Activated CD4-positive, alpha-beta memory T cell treated with anti-CD3 and anti-CD28 coated beads for 36 hours (primary cell): ENCODE measurements around the gene LAMTOR4. TPM values are rescaled to one million over a fixed set of nuclear protein-coding genes. Genes with fewer than 3 reads are reported as not detected.
"Not testable (repeated sequence)": the region's sequence is repeated elsewhere in the genome, so short reads cannot be mapped to it uniquely, and the experiment has no call there.

ENCODE experiments used
- CTCF ChIA-PET: fragments of 350-600 bp; sonication (Branson Sonifier 250); formaldehyde crosslinking; loops from one replicate; lab custom pipeline; 2021; ENCODE audit warnings: antibody characterized with exemption, inconsistent platforms; lab: Charles Lee
- POLR2A ChIA-PET: fragments of 350-600 bp; sonication (Branson Sonifier 250); formaldehyde crosslinking; loops from one replicate; lab custom pipeline; 2021; ENCODE audit warnings: antibody characterized with exemption; lab: Charles Lee
- DNase-seq: peaks from one replicate; pipeline ENCODE4 v3.0.0-alpha.2; 2020
- H3K27ac Mint-ChIP-seq: one replicate; pipeline ENCODE4 v1.8.0; 2021; ENCODE audit warnings: mixed read lengths
- H3K27me3 Mint-ChIP-seq: one replicate; pipeline ENCODE4 v1.8.0; 2021; ENCODE audit warnings: mixed read lengths
- H3K36me3 Mint-ChIP-seq: one replicate; pipeline ENCODE4 v1.8.0; 2021; ENCODE audit warnings: mixed read lengths
- H3K4me1 Mint-ChIP-seq: one replicate; pipeline ENCODE4 v1.8.0; 2021; ENCODE audit warnings: low read depth, mixed read lengths
- H3K4me3 Mint-ChIP-seq: one replicate; pipeline ENCODE4 v1.8.0; 2021; ENCODE audit warnings: mild to moderate bottlenecking, mixed read lengths
- H3K9me3 Mint-ChIP-seq: one replicate; pipeline ENCODE4 v1.8.0; 2021; ENCODE audit warnings: mixed read lengths
- intact Hi-C: fragments of 100-400 bp; cut with micrococcal nuclease; formaldehyde crosslinking; loops from one replicate; pipeline ENCODE4 v1.15.1; 2023
- microRNA-seq: library from miRNA; unstranded; fragments of <30 nt; microRNA quantifications from one replicate; pipeline ENCODE4 v1.2.0, GENCODE V29; 2022; ENCODE audit warnings: borderline number of aligned reads, borderline microRNAs expressed, borderline replicate concordance
- total RNA-seq, 2 experiments: library from RNA; stranded (reverse); gene quantifications; one replicate each; pipeline ENCODE4 v1.2.3, GENCODE V29; 2021

LAMTOR4 gene
- total RNA-seq, 2 experiments from 2014 or later = 136 to 151 TPM

DNA sequence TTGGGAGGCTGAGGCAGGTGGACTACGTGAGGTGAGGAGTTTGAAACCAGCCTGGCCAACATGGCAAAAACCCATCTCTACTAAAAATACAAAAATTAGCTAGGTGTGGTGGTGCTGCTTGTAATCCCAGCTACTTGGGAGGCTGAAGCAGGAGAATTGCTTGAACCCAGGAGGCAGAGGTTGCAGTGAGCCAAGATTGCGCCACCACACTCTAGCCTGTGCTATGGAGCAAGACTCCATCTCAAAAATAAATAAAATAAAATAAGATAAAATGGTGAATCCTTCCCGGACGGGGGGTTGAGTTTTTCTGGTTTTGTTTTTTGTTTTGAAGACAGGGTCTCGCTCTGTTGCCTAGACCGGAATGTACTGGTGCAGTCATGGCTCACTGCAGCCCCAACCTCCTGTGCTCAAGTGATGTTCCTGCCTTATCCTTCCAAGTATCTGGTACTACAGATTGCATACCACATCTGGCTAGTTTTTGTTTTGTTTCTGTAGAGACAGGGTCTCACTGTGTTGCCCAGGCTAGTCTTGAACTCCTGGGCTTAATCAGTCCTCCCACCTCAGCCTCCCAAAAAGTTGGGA, 43.7 kb downstream of the LAMTOR4 start:
- CTCF ChIA-PET, intact Hi-C loops, H3K4me3 Mint-ChIP-seq, H3K9me3 Mint-ChIP-seq, POLR2A ChIA-PET, H3K27me3 Mint-ChIP-seq, DNase-seq, H3K27ac Mint-ChIP-seq, H3K36me3 Mint-ChIP-seq: not testable (repeated sequence)
- peaks cover 20% of the 10 kb centered on the region for H3K4me1 Mint-ChIP-seq

DNA sequence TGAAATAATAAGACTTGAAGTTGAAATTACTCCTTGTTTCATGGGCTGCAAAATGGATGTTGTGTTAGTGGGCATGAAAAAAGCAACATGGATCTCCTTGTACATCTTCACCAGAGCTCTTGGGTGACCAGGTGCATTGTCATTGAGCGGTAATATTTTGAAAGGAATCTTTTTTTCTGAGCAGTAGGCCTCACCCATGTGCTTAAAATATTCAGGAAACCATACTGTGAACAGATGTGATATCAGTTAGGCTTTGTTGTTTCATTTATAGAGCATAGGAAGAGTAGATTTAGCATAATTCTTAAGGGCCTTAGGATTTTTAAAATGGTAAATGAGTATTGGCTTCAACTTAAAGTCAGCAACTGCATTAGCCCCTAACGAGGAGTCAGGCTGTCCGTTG, 44.3 kb downstream of the LAMTOR4 start:
- CTCF ChIA-PET = no interaction called here
- H3K36me3 Mint-ChIP-seq = no peaks in the 10 kb centered on the region
- H3K9me3 Mint-ChIP-seq = no peaks in the 10 kb centered on the region
- H3K4me1 Mint-ChIP-seq = peaks cover 20% of the 10 kb centered on the region
- H3K27ac Mint-ChIP-seq = no peak overlapping the region
- H3K4me3 Mint-ChIP-seq = no peak overlapping the region
- no peak for DNase-seq
- no peaks in the 10 kb centered on the region for H3K27me3 Mint-ChIP-seq
- intact Hi-C loops = no loop called here
- POLR2A ChIA-PET = no interaction called here

DNA sequence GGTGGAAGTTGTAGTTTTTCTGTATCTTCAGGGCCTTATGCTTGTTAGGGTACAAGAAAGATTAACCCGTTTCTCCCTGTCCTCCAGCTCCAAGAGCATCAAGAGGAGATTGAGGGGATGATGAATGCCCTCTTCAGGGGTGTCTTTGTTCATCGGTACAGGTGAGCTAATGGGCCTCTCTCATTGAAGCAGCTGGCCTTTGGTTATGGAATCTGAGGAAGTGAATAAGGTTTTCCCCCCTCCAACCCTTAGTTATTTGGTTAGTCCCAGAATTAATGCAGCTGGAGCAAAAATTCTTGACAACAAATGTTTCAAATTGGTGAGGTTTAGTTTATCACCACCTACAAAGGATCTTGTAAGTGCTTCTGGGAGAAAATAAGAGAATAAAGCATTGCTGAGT, 46.5 kb downstream of the LAMTOR4 start:
- Mint-ChIP-seq H3K9me3 (no peaks in the 10 kb centered on the region), H3K27ac (no peak overlapping the region), H3K27me3 (no peaks in the 10 kb centered on the region), H3K4me3 (no peak overlapping the region), H3K4me1 (peaks cover 19% of the 10 kb centered on the region), H3K36me3 (no peaks in the 10 kb centered on the region)
- ChIA-PET POLR2A (no interaction called here), CTCF (interaction anchor here (1.2 to 1.7 kb wide), 2 partner anchors 63 to 213 kb away, joined by 5 read pairs; no protein-coding TSS in a partner anchor)
- no peak for DNase-seq
- intact Hi-C loops = no loop called here

DNA sequence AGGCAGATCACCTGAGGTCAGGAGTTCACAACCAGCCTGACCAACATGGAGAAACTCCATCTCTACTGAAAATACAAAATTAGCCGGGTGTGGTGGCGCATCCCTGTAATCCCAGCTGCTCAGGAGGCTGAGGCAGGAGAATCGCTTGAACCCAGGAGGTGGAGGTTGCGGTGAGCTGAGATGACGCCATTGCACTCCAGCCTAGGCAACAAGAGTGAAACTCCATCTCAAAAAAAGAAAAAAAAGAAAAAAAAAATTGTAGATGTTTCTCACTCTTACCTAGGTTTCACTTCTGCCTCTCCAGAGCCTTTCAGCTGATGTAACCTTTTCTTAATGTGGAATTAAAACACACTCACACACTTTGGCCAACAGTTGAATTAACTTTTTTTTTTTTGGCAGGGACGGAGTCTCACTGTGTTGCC, 47.2 kb downstream of the LAMTOR4 start:
- H3K27ac Mint-ChIP-seq, DNase-seq, H3K9me3 Mint-ChIP-seq, intact Hi-C loops, H3K27me3 Mint-ChIP-seq, H3K36me3 Mint-ChIP-seq, H3K4me3 Mint-ChIP-seq, POLR2A ChIA-PET: not testable (repeated sequence)
- peaks cover 17% of the 10 kb centered on the region for H3K4me1 Mint-ChIP-seq
- CTCF ChIA-PET = interaction anchor here (0.6 to 1.7 kb wide), 4 partner anchors 16 to 212 kb away, joined by 3 to 5 read pairs (median 4); no protein-coding TSS in a partner anchor

DNA sequence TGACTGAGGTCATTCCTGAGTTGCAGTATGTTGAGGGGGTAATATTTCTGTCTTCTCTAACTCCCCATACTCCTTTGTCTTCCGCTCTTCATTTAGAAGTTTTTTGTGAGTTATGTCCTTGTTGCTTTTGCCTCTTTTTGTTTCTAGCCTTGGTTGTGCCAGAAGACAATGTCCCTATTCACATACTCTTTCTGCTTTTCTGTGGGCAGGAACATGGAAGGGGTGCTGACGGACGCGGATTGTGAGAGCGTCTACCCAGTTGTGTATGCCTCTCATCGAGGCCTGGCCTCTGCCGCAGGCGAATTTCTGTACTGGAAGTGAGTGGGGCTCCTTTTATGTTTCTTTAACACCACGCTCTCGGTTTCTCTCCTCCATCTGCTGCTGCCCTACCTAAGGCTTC, 49.5 kb downstream of the LAMTOR4 start:
- no peak overlapping the region for H3K27ac Mint-ChIP-seq
- no peaks in the 10 kb centered on the region for H3K9me3 Mint-ChIP-seq
- CTCF ChIA-PET = interaction anchor here (0.7 kb wide), 1 partner anchor 11 kb away, joined by 3 read pairs; no protein-coding TSS in a partner anchor
- POLR2A ChIA-PET = no interaction called here
- H3K36me3 Mint-ChIP-seq = no peaks in the 10 kb centered on the region
- H3K4me1 Mint-ChIP-seq = peaks cover 10% of the 10 kb centered on the region
- intact Hi-C loops = no loop called here
- H3K27me3 Mint-ChIP-seq = no peaks in the 10 kb centered on the region
- no peak for DNase-seq
- H3K4me3 Mint-ChIP-seq = no peak overlapping the region

DNA sequence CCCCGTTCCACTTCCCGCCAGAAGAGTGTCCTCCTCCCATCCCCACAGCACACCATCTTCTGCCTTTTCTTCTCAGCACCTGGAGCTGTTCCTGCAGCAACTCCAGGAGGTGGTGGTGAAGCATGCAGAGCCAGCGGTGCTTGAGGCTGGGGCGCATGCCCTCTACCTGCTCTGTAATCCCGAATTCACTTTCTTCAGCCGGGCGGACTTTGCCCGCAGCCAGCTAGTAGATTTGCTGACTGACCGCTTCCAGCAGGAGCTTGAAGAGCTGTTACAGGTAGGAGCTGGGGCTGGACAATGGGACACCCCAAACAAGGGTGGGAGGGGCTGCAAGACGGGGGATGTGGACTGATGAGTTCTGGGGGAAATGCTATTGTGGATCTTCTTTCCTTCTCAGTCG, 52.0 kb downstream of the LAMTOR4 start:
- no peak overlapping the region for H3K27ac Mint-ChIP-seq
- CTCF ChIA-PET = interaction anchor here (1.0 to 2.4 kb wide), 2 partner anchors 10 to 68 kb away, joined by 5 to 8 read pairs; no protein-coding TSS in a partner anchor
- H3K4me1 Mint-ChIP-seq = peaks cover 15% of the 10 kb centered on the region
- POLR2A ChIA-PET = interaction anchor here (1.0 kb wide), 1 partner anchor 13 kb away, joined by 3 read pairs; no protein-coding TSS in a partner anchor
- H3K9me3 Mint-ChIP-seq = no peaks in the 10 kb centered on the region
- no peaks in the 10 kb centered on the region for H3K36me3 Mint-ChIP-seq
- no peak for DNase-seq
- H3K27me3 Mint-ChIP-seq = no peaks in the 10 kb centered on the region
- H3K4me3 Mint-ChIP-seq = no peak overlapping the region
- intact Hi-C loops = loop anchor here (1.0 kb wide), 1 partner anchor 9 kb away; no protein-coding TSS in a partner anchor

Small RNA genes lying within 50 kb of the gene (microRNA-seq; reads per million reads assigned to microRNA genes)
- gene MIR4658 = not detected

Other genes starting within 250 kb of the LAMTOR4 start
- gene TRIM4, start 229.4 kb upstream of the LAMTOR4 start, total RNA-seq = 10 to 100 TPM; 24.9 to 26.1 TPM
- under 1 TPM; 0.19 to 0.45 TPM for gene GJC3, start 219.3 kb upstream of the LAMTOR4 start, total RNA-seq
- not detected for gene AZGP1, start 172.9 kb upstream of the LAMTOR4 start, total RNA-seq
- 10 to 100 TPM; 49.1 to 50.6 TPM for gene ZKSCAN1, start 133.3 kb upstream of the LAMTOR4 start, total RNA-seq
- gene ZSCAN21, start 99.1 kb upstream of the LAMTOR4 start, total RNA-seq = 1 to 10 TPM; 6.2 TPM
- 10 to 100 TPM; 18.0 to 18.6 TPM for gene ZNF3, start 67.2 kb upstream of the LAMTOR4 start, total RNA-seq
- gene COPS6, start 59.9 kb upstream of the LAMTOR4 start, total RNA-seq = 10 to 100 TPM; 93.1 to 98.2 TPM
- 100 to 1,000 TPM; 393 to 398 TPM for gene MCM7, start 47.5 kb upstream of the LAMTOR4 start, total RNA-seq
- gene AP4M1, start 47.3 kb upstream of the LAMTOR4 start, total RNA-seq = 10 to 100 TPM; 11.3 to 12.2 TPM
- 10 to 100 TPM; 54.3 to 63.7 TPM for gene TAF6, start 29.6 kb upstream of the LAMTOR4 start, total RNA-seq
- 10 to 100 TPM; 11.9 to 12.4 TPM for gene CNPY4, start 29.3 kb upstream of the LAMTOR4 start, total RNA-seq
- gene MBLAC1, start 22.0 kb upstream of the LAMTOR4 start, total RNA-seq = 1 to 10 TPM; 2.3 to 3.4 TPM
- 10 to 100 TPM; 17.9 to 19.7 TPM for gene TRAPPC14, start 9.8 kb downstream of the LAMTOR4 start, total RNA-seq
- 1 to 10 TPM; 2.4 to 2.8 TPM for gene GAL3ST4, start 19.7 kb downstream of the LAMTOR4 start, total RNA-seq
- 1 to 10 TPM; 4.8 to 5.5 TPM for gene GPC2, start 28.5 kb downstream of the LAMTOR4 start, total RNA-seq
- gene STAG3, start 29.0 kb downstream of the LAMTOR4 start, total RNA-seq = 10 to 100 TPM; 20.8 to 20.9 TPM
- 10 to 100 TPM; 21.0 to 21.2 TPM for gene PVRIG, start 71.0 kb downstream of the LAMTOR4 start, total RNA-seq
- gene SPDYE3, start 158.8 kb downstream of the LAMTOR4 start, total RNA-seq = not detected
- gene PILRB, start 209.2 kb downstream of the LAMTOR4 start, total RNA-seq = 10 to 100 TPM; 27.4 to 30.2 TPM
- under 1 TPM; 0.31 to 0.76 TPM for gene PILRA, start 224.6 kb downstream of the LAMTOR4 start, total RNA-seq